CD4-positive, alpha-beta T cell treated with Interleukin-21 for 1 hour (primary cell): ENCODE results near the gene KIF3C.
A peak's percentile ranks its signal among the peaks of the same experiment; 100 is the strongest.
"Not testable (repeated sequence)": the region's sequence is repeated elsewhere in the genome, so short reads cannot be mapped to it uniquely, and the experiment has no call there.

Experiments used
- DNase-seq: peaks from one replicate; pipeline ENCODE4 v3.0.0-alpha.2; 2020

The KIF3C gene

GRCh38 chr2:25958611-25959010, 23.7 kb downstream of the KIF3C start:
- DNase-seq: not testable (repeated sequence)

DNA sequence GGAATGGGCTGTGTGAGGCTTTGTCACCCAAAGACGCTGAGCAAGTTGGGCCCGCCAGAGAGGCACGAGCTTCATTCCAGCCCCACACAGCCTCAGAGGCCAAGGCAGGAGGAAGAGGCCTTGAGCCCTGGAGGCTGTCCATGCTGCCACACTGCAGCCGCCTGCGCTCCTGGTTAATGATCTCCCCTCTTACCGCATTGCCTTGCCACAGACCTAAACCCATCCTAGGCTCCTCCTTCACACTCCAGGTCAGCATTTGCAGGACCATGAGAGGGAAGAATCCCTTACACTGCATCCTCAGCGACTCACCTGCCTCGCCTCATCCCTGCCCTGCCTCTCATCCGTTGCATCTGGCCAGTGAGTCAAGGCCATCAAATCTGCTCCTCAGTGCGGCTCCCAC, 24.6 kb downstream of the KIF3C start:
- DNase-seq: no peak

DNA sequence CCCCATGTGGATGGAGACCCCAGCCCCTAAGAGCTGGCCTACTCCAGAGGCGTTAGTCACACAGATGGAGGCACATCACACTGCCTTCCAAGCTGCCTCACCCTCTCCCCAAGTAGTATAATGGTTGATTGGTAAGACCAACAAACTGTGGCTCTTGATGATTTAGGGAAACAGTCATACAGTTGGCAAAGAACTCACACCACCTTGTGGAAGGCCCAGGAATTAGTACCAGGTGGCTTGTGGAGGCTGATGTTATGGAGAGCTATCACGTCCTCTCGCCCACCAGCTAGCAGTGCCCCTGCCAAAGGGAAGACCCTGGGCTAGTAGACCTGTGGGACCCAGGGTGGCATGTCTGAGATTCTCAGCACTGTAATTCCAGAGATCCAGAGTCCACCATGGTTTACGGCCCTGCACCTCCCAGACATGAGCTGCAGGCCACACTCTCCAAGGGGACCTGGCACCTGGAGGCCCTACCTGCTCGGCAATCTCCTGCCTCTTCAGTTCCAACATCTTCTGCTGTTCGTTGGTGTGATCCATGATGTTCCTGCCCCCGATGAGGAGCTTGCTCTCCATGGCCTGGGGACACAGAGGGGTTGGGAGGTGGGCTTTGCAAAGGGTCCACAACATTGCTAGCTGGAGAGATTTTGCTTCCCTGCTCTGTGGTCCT, 26.3 kb downstream of the KIF3C start:
- DNase-seq: no peak

GRCh38 chr2:25955036-25955435, 27.3 kb downstream of the KIF3C start:
- DNase-seq: no peak

GRCh38 chr2:25954199-25954752, 28.0 kb downstream of the KIF3C start:
- DNase-seq: no peak

DNA sequence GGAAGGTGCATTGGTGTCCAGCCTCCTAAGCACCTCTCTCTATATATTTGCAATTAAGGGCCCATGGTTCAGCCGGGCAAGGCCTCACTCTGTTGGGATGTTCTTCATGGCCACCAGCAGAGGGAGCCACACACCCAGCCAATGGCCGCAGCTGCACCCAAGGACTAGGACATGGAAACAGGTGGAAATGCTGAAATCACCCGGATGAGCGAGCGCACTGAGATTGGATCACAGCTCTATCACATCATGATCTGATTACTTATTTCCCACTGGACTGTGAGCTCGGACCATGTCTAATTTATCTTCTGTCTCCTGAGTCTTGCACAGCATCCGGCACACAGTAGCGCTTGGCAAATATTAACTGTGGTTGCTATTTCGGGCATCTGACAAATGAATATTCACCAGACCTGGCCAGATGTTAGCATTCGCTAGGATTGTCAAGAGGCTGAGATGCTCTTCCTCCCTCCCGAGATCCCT, 31.2 kb downstream of the KIF3C start:
- DNase-seq: peak; percentile 73

GRCh38 chr2:25948437-25948836, 33.9 kb downstream of the KIF3C start:
- no peak for DNase-seq

- DNase-seq: no peak
Measured at GRCh38 chr2:25941042-25941441, 41.3 kb downstream of the KIF3C start.

- no peak for DNase-seq
Measured at GRCh38 chr2:25939257-25939668, 43.0 kb downstream of the KIF3C start.

DNA sequence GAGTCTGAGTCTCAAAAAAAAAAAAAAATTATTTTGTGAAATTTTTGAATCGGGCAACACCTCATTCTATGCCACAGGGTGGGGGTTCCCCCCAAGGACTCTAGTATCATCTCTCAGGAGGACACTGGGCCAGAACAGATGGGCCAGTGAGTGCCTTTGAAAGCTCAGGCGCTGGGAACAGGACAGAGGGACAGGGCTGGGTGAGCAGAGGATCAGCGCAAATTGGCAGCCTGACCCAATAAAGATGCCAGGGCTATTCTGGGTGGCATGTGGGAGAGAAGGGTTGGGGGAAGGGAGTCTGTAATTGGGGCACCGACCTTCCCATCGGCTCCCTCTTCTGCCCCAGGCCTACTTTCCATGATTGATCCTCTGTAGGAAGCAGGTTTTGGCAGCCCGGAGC, 44.0 kb downstream of the KIF3C start:
- no peak for DNase-seq

DNA sequence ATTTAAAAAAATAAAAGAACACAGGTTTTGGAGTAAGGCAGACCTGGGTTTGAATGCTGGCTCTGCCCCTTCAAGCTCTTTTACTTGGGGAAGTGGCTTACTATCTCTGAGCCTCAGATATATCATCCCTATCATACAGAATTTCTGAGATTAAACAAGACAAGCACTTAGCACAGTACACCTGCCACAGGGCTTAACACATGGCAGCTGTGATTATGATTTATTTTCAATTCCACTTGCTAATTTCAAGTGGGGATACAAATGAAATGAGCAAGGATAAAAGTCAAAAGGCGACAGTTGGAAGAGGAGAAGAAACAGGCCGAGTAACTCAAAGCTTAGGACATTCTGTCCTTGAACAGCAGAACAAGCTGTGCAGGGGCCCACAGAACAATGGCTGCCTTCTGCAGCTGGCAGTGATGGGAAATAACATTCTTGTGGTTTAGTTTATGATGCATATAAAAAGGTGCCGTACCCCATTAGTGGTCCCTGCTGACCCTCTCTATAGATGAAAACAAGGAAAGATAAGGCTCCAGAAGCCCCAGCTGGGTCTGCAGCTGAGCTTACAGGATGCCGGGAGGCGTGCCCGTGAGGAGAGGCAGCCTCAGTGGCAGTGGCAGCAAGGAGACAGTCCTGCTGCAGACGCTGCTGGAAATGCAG, 45.3 kb downstream of the KIF3C start:
- no peak for DNase-seq

DNA sequence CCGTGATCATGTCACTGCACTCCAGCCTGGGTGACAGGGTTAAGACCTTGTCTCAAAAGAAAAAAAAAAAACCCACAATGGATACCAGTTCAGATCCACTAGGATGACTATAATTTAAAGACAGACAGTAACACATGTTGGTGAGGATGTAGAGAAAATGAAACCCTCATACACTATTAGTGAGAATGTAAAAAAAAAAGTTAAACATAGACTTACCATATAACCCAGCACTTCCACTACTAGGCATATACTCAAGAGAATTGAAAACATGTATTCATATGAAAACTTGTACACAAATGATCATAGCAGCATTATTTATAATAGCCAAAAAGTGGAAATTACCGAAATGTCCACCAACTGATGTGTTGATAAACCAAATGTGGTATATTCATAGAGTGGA, 48.7 kb downstream of the KIF3C start:
- no peak for DNase-seq

DNA sequence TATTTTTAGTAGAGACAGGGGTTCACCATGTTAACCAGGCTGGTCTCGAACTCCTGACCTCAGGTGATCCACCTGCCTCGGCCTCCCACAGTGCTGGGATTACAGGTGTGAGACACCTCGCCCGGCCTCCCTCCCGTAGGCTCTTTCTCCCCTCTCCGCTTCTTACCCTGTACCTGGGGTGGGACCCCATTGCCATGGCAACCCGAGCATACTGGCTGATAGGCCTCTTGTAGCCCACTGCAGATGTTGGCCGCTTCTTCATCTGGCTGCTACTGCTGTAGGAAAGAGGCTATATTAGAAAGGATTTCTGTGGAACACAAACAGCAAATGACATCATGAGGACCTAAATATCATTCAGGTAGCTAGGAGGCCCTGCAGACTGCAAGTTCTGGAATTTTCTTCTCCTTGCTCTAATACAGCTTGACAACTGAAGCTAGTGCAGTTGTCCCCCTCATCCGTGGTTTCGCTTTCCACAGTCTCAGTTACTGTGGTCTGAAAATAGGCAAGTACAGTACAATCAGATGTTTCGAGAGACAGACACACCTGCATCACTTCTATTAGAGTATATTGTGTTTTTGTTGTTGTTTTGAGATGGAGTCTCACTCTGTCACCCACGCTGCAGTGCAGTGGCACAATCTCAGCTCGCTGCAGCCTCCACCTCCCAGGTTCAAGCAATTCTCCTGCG, 52.4 kb downstream of the KIF3C start:
- no peak for DNase-seq

- DNase-seq: no peak
Measured at GRCh38 chr2:25928668-25929067, 53.6 kb downstream of the KIF3C start.

DNA sequence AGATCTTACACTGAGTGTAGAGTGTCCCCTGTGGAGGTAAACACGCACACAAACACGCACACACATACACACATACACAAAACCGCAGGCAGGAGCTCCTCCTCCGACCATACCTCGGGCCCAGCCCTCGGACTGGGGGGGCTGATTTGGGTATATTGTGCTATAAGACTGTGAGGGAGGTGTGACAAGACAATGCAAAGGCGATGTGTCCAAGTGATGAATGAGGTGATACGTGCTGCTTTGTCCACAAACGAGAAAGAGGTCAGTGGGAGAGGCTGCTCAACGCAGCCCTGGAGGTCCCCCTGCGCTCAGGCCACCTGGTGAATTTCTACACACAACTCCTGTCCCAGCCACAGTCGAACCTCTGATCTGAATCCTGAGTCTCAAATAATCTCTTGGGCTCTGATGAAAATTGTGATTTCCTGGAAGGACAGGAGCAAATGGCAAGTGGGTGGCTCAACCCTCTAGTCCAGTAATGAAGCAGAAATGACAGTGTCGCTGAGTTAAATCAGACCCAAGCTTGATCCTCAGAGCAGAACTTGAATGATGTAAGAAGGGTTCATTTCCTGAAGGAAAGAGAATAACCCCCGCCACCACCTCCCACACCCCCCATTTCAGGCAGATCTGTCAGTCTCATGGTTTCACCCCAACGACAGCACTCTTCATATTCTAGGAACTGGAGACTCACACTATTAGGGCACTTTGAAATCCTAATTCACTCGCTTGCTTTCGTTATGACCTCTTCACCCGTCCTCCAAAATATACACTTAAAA, 55.1 kb downstream of the KIF3C start:
- DNase-seq: no peak

- DNase-seq: no peak
Measured at GRCh38 chr2:25922501-25922900, 59.8 kb downstream of the KIF3C start.

- DNase-seq: no peak
Measured at GRCh38 chr2:25920786-25921415, 61.4 kb downstream of the KIF3C start.

GRCh38 chr2:25920336-25920735, 62.0 kb downstream of the KIF3C start:
- DNase-seq: no peak

DNA sequence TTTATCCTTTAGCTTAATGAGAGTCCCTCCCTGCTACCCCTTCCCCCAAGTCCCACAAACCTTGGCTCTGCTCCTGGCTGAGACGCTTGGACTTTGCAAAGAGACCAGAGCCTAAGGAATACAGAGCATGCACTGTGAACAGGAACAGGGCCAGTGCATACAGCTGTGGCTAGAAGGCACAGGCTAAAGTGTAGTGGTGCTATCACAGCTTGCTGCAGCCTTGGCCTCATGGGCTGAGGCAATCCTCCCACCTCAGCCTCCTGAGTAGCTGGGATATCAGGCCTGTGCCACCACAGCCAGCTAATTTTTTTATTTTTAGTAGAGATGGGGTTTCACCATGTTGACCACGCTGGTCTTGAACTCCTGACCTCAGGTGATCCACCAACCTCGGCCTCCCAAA, 64.5 kb downstream of the KIF3C start:
- no peak for DNase-seq

DNA sequence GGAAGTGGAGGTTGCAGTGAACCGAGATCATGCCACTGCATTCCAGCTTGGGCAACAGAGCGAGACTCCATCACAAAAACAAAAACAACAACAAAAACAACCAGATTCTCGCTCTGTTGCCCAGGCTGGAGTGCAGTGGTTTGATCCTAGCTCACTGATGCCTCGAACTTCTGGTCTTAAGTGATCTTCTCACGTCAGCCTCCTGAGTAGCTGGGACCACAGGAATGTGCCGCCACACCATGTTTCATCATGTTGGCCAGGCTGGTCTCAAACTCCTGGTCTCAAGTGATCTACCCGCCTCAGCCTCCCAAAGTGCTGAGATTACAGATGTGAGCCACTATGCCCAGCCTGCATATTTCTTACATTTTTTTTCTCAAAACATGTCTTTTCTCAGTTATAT, 64.9 kb downstream of the KIF3C start:
- not testable (repeated sequence) for DNase-seq

- peak; percentile 52 for DNase-seq
Measured at GRCh38 chr2:25915944-25916772, 66.1 kb downstream of the KIF3C start.

- DNase-seq: not testable (repeated sequence)
Measured at GRCh38 chr2:25915411-25915810, 66.9 kb downstream of the KIF3C start.
